ENCODE results near the gene GRK4. TPM values are rescaled to one million over a fixed set of nuclear protein-coding genes. Genes with fewer than 3 reads are reported as not detected.

The GRK4 gene
- polyA plus RNA-seq, 1 of the 3 experiments (the other 2 are of a cell fraction), result 2.7 TPM

GRCh38 chr4:3067473-3068001 is 104.2 kb downstream of the GRK4 start:
- Histone ChIP-seq H4K20me1 (ENCODE audit: insufficient read depth) (no peaks in the 10 kb centered on the region), H3K9me3 (no peaks in the 10 kb centered on the region), H3K4me3 (ENCODE audit: low read depth in 2 of 2, low read length in 1 of 2) (no peak overlapping the region), H2AFZ (ENCODE audit: low read depth) (no peak overlapping the region), H3K4me1 (ENCODE audit: control insufficient read depth in 1 of 2, insufficient read depth in 2 of 2, low read depth in 1 of 2, low read length in 1 of 2) (no peaks in the 10 kb centered on the region), H3K9me2 (no peaks in the 10 kb centered on the region), H3K36me3 (replicated peaks in 1 of 2; ENCODE audit: control insufficient read depth in 1 of 2, insufficient read depth in 2 of 2, low read length in 1 of 2) (no peaks in the 10 kb centered on the region), H3K79me2 (ENCODE audit: insufficient read depth) (no peaks in the 10 kb centered on the region), H3K27me3 (ENCODE audit: insufficient read depth) (no peaks in the 10 kb centered on the region; the same call in 1 of the 2 replicates), H3K27ac (ENCODE audit: low read depth in 2 of 2, low read length in 1 of 2) (no peak overlapping the region), H3F3A (replicated peaks; ENCODE audit: insufficient read depth) (no peaks in the 10 kb centered on the region), H3K9ac (no peak overlapping the region), H3K4me2 (no peak overlapping the region)
- ChIA-PET POLR2A (no interaction called here), CTCF (interaction anchor here (1.2 to 1.3 kb wide), 2 partner anchors 9 to 21 kb away, joined by 3 read pairs; no protein-coding TSS in a partner anchor)
- 46% methylated on average over 6 of the region's 6 CpGs for WGBS (ENCODE audit: low lambda C conversion rate)
- DNase-seq, result no peak
- TF ChIP-seq SMC3 (IDR thresholded peaks at IDR 0.05; ENCODE audit: low read depth, low read length), result no peak
- TF ChIP-seq, protein P1, sequence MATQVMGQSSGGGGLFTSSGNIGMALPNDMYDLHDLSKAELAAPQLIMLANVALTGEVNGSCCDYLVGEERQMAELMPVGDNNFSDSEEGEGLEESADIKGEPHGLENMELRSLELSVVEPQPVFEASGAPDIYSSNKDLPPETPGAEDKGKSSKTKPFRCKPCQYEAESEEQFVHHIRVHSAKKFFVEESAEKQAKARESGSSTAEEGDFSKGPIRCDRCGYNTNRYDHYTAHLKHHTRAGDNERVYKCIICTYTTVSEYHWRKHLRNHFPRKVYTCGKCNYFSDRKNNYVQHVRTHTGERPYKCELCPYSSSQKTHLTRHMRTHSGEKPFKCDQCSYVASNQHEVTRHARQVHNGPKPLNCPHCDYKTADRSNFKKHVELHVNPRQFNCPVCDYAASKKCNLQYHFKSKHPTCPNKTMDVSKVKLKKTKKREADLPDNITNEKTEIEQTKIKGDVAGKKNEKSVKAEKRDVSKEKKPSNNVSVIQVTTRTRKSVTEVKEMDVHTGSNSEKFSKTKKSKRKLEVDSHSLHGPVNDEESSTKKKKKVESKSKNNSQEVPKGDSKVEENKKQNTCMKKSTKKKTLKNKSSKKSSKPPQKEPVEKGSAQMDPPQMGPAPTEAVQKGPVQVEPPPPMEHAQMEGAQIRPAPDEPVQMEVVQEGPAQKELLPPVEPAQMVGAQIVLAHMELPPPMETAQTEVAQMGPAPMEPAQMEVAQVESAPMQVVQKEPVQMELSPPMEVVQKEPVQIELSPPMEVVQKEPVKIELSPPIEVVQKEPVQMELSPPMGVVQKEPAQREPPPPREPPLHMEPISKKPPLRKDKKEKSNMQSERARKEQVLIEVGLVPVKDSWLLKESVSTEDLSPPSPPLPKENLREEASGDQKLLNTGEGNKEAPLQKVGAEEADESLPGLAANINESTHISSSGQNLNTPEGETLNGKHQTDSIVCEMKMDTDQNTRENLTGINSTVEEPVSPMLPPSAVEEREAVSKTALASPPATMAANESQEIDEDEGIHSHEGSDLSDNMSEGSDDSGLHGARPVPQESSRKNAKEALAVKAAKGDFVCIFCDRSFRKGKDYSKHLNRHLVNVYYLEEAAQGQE (IDR thresholded peaks at IDR 0.05; ENCODE audit: low read depth, low read length), result no peak
- TF ChIP-seq, protein P2, sequence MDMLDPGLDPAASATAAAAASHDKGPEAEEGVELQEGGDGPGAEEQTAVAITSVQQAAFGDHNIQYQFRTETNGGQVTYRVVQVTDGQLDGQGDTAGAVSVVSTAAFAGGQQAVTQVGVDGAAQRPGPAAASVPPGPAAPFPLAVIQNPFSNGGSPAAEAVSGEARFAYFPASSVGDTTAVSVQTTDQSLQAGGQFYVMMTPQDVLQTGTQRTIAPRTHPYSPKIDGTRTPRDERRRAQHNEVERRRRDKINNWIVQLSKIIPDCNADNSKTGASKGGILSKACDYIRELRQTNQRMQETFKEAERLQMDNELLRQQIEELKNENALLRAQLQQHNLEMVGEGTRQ (IDR thresholded peaks at IDR 0.05; ENCODE audit: borderline replicate concordance, low read depth, low read length), result no peak
- TF ChIP-seq MEF2A (IDR thresholded peaks at IDR 0.05; ENCODE audit: borderline replicate concordance, low read depth), result no peak
- TF ChIP-seq RCOR1 (IDR thresholded peaks at IDR 0.05; ENCODE audit: low read length), result no peak
- TF ChIP-seq, protein P3, sequence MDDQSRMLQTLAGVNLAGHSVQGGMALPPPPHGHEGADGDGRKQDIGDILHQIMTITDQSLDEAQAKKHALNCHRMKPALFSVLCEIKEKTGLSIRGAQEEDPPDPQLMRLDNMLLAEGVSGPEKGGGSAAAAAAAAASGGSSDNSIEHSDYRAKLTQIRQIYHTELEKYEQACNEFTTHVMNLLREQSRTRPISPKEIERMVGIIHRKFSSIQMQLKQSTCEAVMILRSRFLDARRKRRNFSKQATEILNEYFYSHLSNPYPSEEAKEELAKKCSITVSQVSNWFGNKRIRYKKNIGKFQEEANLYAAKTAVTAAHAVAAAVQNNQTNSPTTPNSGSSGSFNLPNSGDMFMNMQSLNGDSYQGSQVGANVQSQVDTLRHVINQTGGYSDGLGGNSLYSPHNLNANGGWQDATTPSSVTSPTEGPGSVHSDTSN (IDR thresholded peaks at IDR 0.05), result no peak
- TF ChIP-seq YY1 (IDR thresholded peaks at IDR 0.05; ENCODE audit: low read depth), result no peak
- no peak for TF ChIP-seq FOXM1 (IDR thresholded peaks at IDR 0.05; ENCODE audit: low read depth)
- no peak for TF ChIP-seq NFIC (IDR thresholded peaks at IDR 0.05; ENCODE audit: borderline replicate concordance)
- no peak for TF ChIP-seq SIN3A (IDR thresholded peaks at IDR 0.05; ENCODE audit: borderline replicate concordance, low read depth, low read length)
- no peak for TF ChIP-seq EZH2phosphoT487 (IDR thresholded peaks at IDR 0.05; ENCODE audit: borderline replicate concordance, low read depth)
- TF ChIP-seq MXI1 (IDR thresholded peaks at IDR 0.05; ENCODE audit: low read depth, low read length), result no peak
